H1 (cell line): Measurements from ENCODE around the gene UNC93A. TPM values are rescaled to one million over a fixed set of nuclear protein-coding genes. Genes with fewer than 3 reads are reported as not detected.

ENCODE experiments used
- GTF2F1 ChIP-seq: IDR thresholded peaks from 2 replicates; pipeline ENCODE4 v1.6.1; 2012; ENCODE audit warnings: low read depth, low read length, improper control_type of control experiment, borderline replicate concordance
- ZNF274 ChIP-seq: IDR thresholded peaks from 2 replicates; pipeline ENCODE4 v1.7.0; 2012; ENCODE audit warnings: low read length, borderline replicate concordance; ENCODE audit errors: extremely low read depth
- polyA plus RNA-seq, 7 experiments: library from polyadenylated mRNA; depleted of rRNA in 3 of 7; stranded (reverse) in 5 of 7; unstranded in 2 of 7; fragments of >200 nt in 5 of 7; fragments of 200-250 nt in 2 of 7; gene quantifications; 1 replicate in 5 of 7; 2 replicates in 1 of 7; 4 replicates in 1 of 7; pipeline versions ENCODE4 v1.2.1 to v1.2.3, GENCODE V29; 2011 to 2013; ENCODE audit warnings: missing spikeins in 2 of 7, mixed read lengths in 2 of 7
- total RNA-seq: library from RNA; stranded (reverse); fragmentation: NEBNext Ultra II Directional; extraction: Animal tissue kit (Norgen Biotek cat#: 25700); gene quantifications from 2 replicates; pipeline ENCODE4 v1.2.1, GENCODE V29; 2021

Gene UNC93A
- total and polyA plus RNA-seq, 2 of the 8 experiments (the other 6 are each of a cell fraction or from before 2014, with no cell fraction given): 0.39 TPM; not detected in 1

DNA sequence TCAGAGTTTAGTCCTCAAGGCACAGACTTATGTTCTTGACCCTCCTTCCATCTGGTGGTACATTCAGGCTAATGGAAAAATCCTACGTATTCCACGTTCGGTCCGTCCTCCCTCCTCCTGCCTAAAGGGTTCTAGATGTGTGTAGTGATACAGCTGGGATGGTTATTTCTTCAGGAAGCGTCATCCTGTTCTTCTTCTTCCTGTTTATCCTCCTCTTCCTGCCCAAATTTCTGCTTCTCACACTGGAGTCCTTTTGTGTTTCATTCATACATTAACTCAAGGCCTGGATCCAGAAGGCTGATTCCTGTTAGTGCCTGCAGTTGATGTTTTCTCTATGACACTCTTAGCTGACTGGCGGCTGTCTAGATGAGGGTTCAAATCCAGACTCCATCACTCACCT lies 16.8 kb upstream of the UNC93A start (continued):
- TF ChIP-seq ZNF274 (no peak), GTF2F1 (no peak)
